Measurements from ENCODE around the gene IPO7. TPM values are rescaled to one million over a fixed set of nuclear protein-coding genes. Genes with fewer than 3 reads are reported as not detected.

Gene IPO7
- total and polyA plus RNA-seq, 4 donors = 6.4 to 47.1 (median 32.2) TPM

DNA sequence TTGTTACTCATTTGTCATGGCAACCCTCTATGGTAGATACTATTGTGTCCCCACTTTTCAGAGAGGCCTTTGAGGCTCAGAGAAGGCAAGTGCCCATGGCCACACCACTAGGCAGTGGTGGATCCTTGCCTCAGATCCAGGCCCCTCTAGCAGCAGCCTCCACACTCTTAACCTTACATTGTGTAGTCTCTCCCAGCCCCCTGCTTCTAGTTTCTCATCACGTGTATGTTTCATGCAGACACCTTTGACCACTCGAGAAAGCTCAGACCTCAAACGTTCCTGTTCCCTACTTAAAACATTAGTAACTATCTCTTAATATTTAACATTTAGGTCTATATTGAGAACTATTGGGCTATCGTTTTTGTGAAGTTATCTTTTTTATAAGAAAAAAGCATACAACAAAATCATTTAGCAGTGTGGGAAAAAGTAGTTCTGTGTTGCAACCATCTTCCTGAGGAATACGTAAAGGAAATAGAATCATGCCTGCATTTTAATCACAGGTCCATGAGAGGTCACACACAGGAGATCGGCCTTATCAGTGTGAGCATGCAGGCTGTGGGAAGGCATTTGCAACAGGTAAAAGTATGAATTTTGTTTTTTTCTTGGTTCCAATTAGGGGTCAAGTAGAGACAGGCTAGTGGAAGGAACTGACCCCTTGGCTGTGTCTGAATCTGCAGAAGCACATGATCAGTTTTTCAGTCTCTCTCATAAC, 111.5 kb downstream of the IPO7 start:
- WGBS = 81% methylated on average over 6 of the region's 6 CpGs
- Histone ChIP-seq H3K4me1 (ENCODE audit: control insufficient read depth in 4 of 4, insufficient read depth in 4 of 4, low read length in 3 of 4) (peaks cover 0 to 10% (median 4%) of the 10 kb centered on the region in 4 donors), H3K4me3 (ENCODE audit: low read depth in 1 of 3, low read length in 3 of 3) (no peak overlapping the region), H3K27ac (ENCODE audit: low read depth in 1 of 2, low read length in 2 of 2) (no peak overlapping the region), H3K9ac (ENCODE audit: low read depth in 1 of 2, low read length in 2 of 2) (no peak overlapping the region), H3K9me3 (ENCODE audit: control insufficient read depth in 4 of 4, low read length in 3 of 4) (no peaks in the 10 kb centered on the region), H3K27me3 (ENCODE audit: control insufficient read depth in 4 of 4, insufficient read depth in 4 of 4, low read length in 3 of 4) (no peaks in the 10 kb centered on the region), H3K36me3 (ENCODE audit: control insufficient read depth in 4 of 4, insufficient read depth in 3 of 4, low read depth in 1 of 4, low read length in 3 of 4) (peaks cover 7 to 19% (median 14%) of the 10 kb centered on the region in 4 donors)
- no peak for DNase-seq (ENCODE audit: low spot score)
- TF ChIP-seq, protein P1, sequence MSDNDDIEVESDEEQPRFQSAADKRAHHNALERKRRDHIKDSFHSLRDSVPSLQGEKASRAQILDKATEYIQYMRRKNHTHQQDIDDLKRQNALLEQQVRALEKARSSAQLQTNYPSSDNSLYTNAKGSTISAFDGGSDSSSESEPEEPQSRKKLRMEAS (IDR thresholded peaks at IDR 0.05) = no peak
- TF ChIP-seq FOXA2 (IDR thresholded peaks at IDR 0.05) = no peak
- TF ChIP-seq TAF1 (conservative IDR thresholded peaks at IDR 0.05) = no peak
- no peak for TF ChIP-seq HNF4G (IDR thresholded peaks at IDR 0.05)

Small RNAs within 50 kb of the gene (small RNA-seq; reads per million reads assigned to genes)
- 61.2 reads per million, percentile 97 among the genes with 10 or more reads in this experiment for gene SNORA23

Other genes with a start within 250 kb of the IPO7 start
- 10 to 100 TPM; 23.9 to 45.8 TPM for gene DENND5A, start 119.3 kb upstream of the IPO7 start, total RNA-seq
- 10 to 100 TPM in 1 of 2 donors, 1 to 10 TPM in 1; 7.9 to 12.5 TPM for gene DENND5A, start 119.3 kb upstream of the IPO7 start, polyA plus RNA-seq
- 10 to 100 TPM; 31.3 to 52.0 TPM for gene TMEM41B, start 70.1 kb upstream of the IPO7 start, total RNA-seq
- 10 to 100 TPM; 11.8 to 15.3 TPM for gene TMEM41B, start 70.1 kb upstream of the IPO7 start, polyA plus RNA-seq
- gene ZNF143, start 76.4 kb downstream of the IPO7 start, total RNA-seq = 10 to 100 TPM; 19.6 to 20.4 TPM
- gene ZNF143, start 76.4 kb downstream of the IPO7 start, polyA plus RNA-seq = 1 to 10 TPM; 4.3 to 4.8 TPM
- gene WEE1, start 189.0 kb downstream of the IPO7 start, total RNA-seq = 10 to 100 TPM in 1 of 2 donors, 1 to 10 TPM in 1; 8.9 to 39.6 TPM
- 1 to 10 TPM; 3.5 to 5.3 TPM for gene WEE1, start 189.0 kb downstream of the IPO7 start, polyA plus RNA-seq